Kidney (tissue), 14 donors: ENCODE data around the gene RNF7. TPM values are rescaled to one million over a fixed set of nuclear protein-coding genes. Genes with fewer than 3 reads are reported as not detected.
"Not testable (repeated sequence)": the region's sequence is repeated elsewhere in the genome, so short reads cannot be mapped to it uniquely, and the experiment has no call there.

Experiments
- DNase-seq, 5 donors: peaks; one replicate each; pipeline ENCODE4 v3.0.0-alpha.2; 2013 to 2020
- FAIRE-seq: peaks from 2 replicates; lab custom pipeline; 2012; peaks lifted over from hg19 to GRCh38; lab: Jason Lieb, UNC
- H3K27ac ChIP-seq, 2 donors: one replicate each; pipeline ENCODE4 v1.7.0; 2013; ENCODE audit warnings: low read depth in 2 of 2, low read length in 2 of 2, inconsistent platforms in 1 of 2
- H3K27me3 ChIP-seq: one replicate; pipeline ENCODE4 v1.7.1; 2013; ENCODE audit warnings: low read length, inconsistent platforms; ENCODE audit not compliant: control insufficient read depth, insufficient read depth
- H3K36me3 ChIP-seq, 3 donors: one replicate each; pipeline versions ENCODE4 v1.7.0 to v1.7.1; 2013; ENCODE audit warnings: low read length in 3 of 3, control low read depth in 1 of 3, inconsistent platforms in 1 of 3; ENCODE audit not compliant: insufficient read depth in 3 of 3, control insufficient read depth in 2 of 3
- H3K4me1 ChIP-seq, 3 donors: one replicate each; pipeline versions ENCODE4 v1.7.0 to v1.7.1; 2013; ENCODE audit warnings: low read length in 3 of 3, inconsistent platforms in 1 of 3, low read depth in 1 of 3; ENCODE audit not compliant: control insufficient read depth in 2 of 3, insufficient read depth in 2 of 3
- H3K4me3 ChIP-seq, 3 donors: one replicate each; pipeline versions ENCODE4 v1.7.0 to v1.8.1; 2013; ENCODE audit warnings: low read length in 3 of 3, control low read depth in 1 of 3, inconsistent platforms in 1 of 3
- H3K9ac ChIP-seq, 3 donors: one replicate each; pipeline versions ENCODE4 v1.7.0 to v1.7.1; 2013; ENCODE audit warnings: low read length in 3 of 3, control low read depth in 1 of 3, inconsistent platforms in 1 of 3
- H3K9me3 ChIP-seq, 3 donors: one replicate each; pipeline versions ENCODE4 v1.7.0 to v1.7.1; 2013; ENCODE audit warnings: low read length in 3 of 3, control low read depth in 1 of 3, inconsistent platforms in 1 of 3; ENCODE audit not compliant: control insufficient read depth in 2 of 3, insufficient read depth in 1 of 3
- intact Hi-C: fragments of 100-400 bp; cut with DNase I; formaldehyde crosslinking; loops from one replicate; pipeline ENCODE4 v1.11.1; 2022
- polyA plus RNA-seq: library from polyadenylated mRNA; stranded (reverse); fragments of 350-450 nt; fragmentation: Illumina TruSeq; extraction: RNeasy Lipid Tissue Mini Kit (QIAGEN cat#74804); gene quantifications from one replicate; pipeline ENCODE4 v1.2.3, GENCODE V29; 2014; ENCODE audit warnings: low read depth, low replicate concordance; ENCODE audit not compliant: insufficient read depth
- total RNA-seq: library from RNA; stranded (reverse); fragmentation: NEBNext Ultra II Directional; extraction: Animal tissue kit (Norgen Biotek cat#: 25700); gene quantifications from one replicate; pipeline ENCODE4 v1.2.1, GENCODE V29; 2021
- TF ChIP-seq, protein P1 (sequence below): IDR thresholded peaks from 3 replicates; pipeline ENCODE4 v1.5.1; 2012; ENCODE audit warnings: mild to moderate bottlenecking, moderate library complexity, borderline replicate concordance; ENCODE audit not compliant: insufficient read depth; ENCODE audit errors: extremely low read depth
- donor health status: control.
- donor health status: control.
- donor health status: control.
- donor health status: control.
- donor health status: control.
- donor health status: DM: yes; HTN: yes; CAD: no.
- donor health status: Normal renal cell carcinoma (clear cell type).

RNF7 gene
- total and polyA plus RNA-seq, 2 donors from 2014 or later, result 83.2 to 138 TPM

DNA sequence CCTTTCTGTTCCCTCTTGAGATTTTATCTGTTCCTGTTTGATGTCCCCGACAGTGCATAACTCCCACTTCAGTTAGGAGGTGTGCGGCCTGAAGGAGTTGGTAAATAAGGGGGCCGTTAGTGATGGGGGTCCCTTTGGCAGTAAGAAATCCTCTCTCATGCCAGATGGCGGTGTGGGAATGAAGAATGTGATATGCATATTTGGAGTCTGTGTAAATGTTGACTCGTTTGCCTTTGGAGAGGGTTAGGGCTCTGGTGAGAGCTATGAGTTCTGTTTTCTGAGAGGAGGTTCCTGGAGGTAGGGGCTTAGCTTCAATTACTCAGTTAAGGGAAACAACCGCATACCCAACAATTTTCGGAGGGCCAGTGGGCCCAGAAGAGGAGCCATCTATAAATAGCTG lies 38.8 kb upstream of the RNF7 start:
- H3K9ac ChIP-seq, result no peak overlapping the region
- H3K27ac ChIP-seq, result no peak overlapping the region
- H3K36me3 ChIP-seq, result no peaks in the 10 kb centered on the region
- intact Hi-C loops, result no loop called here
- no peaks in the 10 kb centered on the region for H3K9me3 ChIP-seq
- no peak for FAIRE-seq
- H3K27me3 ChIP-seq, result no peaks in the 10 kb centered on the region
- H3K4me3 ChIP-seq, result no peak overlapping the region
- DNase-seq, result no peak
- TF ChIP-seq, protein P1, sequence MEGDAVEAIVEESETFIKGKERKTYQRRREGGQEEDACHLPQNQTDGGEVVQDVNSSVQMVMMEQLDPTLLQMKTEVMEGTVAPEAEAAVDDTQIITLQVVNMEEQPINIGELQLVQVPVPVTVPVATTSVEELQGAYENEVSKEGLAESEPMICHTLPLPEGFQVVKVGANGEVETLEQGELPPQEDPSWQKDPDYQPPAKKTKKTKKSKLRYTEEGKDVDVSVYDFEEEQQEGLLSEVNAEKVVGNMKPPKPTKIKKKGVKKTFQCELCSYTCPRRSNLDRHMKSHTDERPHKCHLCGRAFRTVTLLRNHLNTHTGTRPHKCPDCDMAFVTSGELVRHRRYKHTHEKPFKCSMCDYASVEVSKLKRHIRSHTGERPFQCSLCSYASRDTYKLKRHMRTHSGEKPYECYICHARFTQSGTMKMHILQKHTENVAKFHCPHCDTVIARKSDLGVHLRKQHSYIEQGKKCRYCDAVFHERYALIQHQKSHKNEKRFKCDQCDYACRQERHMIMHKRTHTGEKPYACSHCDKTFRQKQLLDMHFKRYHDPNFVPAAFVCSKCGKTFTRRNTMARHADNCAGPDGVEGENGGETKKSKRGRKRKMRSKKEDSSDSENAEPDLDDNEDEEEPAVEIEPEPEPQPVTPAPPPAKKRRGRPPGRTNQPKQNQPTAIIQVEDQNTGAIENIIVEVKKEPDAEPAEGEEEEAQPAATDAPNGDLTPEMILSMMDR, result no peak
- no peaks in the 10 kb centered on the region for H3K4me1 ChIP-seq

DNA sequence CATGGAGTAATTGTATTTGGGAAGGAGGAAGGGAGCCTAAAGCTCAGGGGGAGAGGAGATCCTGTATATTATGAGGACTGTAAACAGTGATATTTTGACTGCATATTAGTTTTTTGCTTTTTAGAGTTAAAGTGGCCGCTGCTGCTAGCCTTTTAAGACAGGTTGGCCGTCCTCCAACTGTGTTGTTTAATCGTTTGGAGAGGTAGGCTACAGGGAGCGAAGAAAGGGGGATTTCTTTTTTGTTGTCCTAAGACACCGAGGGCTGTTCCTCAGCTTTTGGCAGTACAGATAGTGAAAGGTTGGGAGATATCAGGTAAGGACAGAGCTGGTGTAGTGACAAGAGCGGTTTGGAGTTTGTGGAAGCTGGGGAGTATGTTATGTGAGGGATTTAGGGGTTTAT lies 38.2 kb upstream of the RNF7 start:
- TF ChIP-seq, protein P1, result no peak
- H3K9me3 ChIP-seq, result no peaks in the 10 kb centered on the region
- H3K36me3 ChIP-seq, result no peaks in the 10 kb centered on the region
- no peak for FAIRE-seq
- no peak overlapping the region for H3K4me3 ChIP-seq
- peak in 1 of 5 donors; percentile 63 for DNase-seq
- intact Hi-C loops, result no loop called here
- H3K9ac ChIP-seq, result no peak overlapping the region
- H3K27ac ChIP-seq, result no peak overlapping the region
- H3K27me3 ChIP-seq, result no peaks in the 10 kb centered on the region
- no peaks in the 10 kb centered on the region for H3K4me1 ChIP-seq

DNA sequence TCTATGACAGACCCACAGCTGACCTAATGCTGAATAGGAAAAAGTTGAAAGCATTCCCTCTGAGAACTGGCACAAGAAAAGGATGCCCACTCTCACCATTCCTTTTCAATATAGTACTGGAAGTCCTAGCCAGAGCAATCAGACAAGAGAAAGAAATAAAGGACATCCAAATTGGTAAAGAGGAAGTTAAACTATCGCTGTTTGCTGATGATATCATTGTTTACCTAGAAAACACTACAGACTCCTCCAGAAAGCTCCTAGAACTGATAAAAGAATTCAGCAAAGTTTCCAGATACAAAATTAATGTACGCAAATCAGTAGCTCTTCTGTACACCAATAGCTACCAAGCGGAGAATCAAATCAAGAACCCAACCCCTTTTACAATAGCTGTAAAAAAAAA lies 34.7 kb upstream of the RNF7 start:
- H3K27me3 ChIP-seq, FAIRE-seq, H3K4me1 ChIP-seq, H3K9ac ChIP-seq, H3K9me3 ChIP-seq, intact Hi-C loops, H3K27ac ChIP-seq, DNase-seq, H3K4me3 ChIP-seq, H3K36me3 ChIP-seq: not testable (repeated sequence)

DNA sequence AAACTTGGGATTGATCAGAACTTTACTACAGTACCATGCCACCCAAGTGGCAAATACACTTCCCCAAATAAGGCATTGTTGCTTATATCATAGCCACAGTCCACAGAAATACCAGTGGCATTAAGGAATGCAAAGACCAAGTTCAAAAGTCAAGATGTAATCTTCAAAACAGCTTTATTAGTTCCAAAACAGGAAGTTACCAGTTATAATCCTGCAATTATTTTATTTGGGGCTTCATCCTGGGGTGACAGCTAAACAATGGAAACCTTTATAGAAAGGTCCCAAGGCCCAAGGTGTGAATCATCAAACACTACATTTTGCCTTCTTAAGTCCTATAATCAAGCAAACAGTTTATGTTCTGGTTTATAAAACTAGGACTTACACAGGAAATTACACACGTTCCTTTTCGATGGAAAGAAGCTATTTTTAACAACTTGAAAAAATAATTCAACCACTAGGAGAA lies 30.3 kb upstream of the RNF7 start:
- no peaks in the 10 kb centered on the region for H3K9me3 ChIP-seq
- no peak for FAIRE-seq
- H3K27ac ChIP-seq, result peak overlapping the region in 1 of 2 donors; percentile 13
- no peaks in the 10 kb centered on the region for H3K27me3 ChIP-seq
- H3K4me3 ChIP-seq, result no peak overlapping the region
- no peak overlapping the region for H3K9ac ChIP-seq
- DNase-seq, result peak in 2 of 5 donors; percentile 8 to 21
- H3K36me3 ChIP-seq, result no peaks in the 10 kb centered on the region
- H3K4me1 ChIP-seq, result peaks cover 0 to 7% (median 3%) of the 10 kb centered on the region in 3 donors
- intact Hi-C loops, result no loop called here
- TF ChIP-seq, protein P1, result no peak
